Neural crest cell (in vitro differentiated cells): Measurements from ENCODE around the gene C3orf38. TPM values are rescaled to one million over a fixed set of nuclear protein-coding genes. Genes with fewer than 3 reads are reported as not detected.

ENCODE experiments used
- DNase-seq: peaks from one replicate; pipeline ENCODE4 v3.0.0; 2021; ENCODE audit warnings: low read depth, mixed read lengths, low spot score
- H3K27ac Mint-ChIP-seq: one replicate; pipeline ENCODE4 v1.8.0; 2021; ENCODE audit warnings: mild to moderate bottlenecking, mixed read lengths; ENCODE audit not compliant: unreplicated experiment
- H3K27me3 Mint-ChIP-seq: 2 replicates; pipeline ENCODE4 v1.8.0; 2021; ENCODE audit warnings: low read depth, mild to moderate bottlenecking, mixed read lengths
- H3K36me3 Mint-ChIP-seq: 2 replicates; pipeline ENCODE4 v1.8.0; 2021; ENCODE audit warnings: low read depth, mild to moderate bottlenecking, mixed read lengths
- H3K4me1 Mint-ChIP-seq: 2 replicates; pipeline ENCODE4 v1.8.0; 2021; ENCODE audit warnings: mixed read lengths
- H3K4me3 Mint-ChIP-seq: one replicate; pipeline ENCODE4 v1.8.0; 2021; ENCODE audit warnings: mild to moderate bottlenecking, mixed read lengths
- H3K9me3 Mint-ChIP-seq: 2 replicates; pipeline ENCODE4 v1.8.0; 2021; ENCODE audit warnings: mixed read lengths
- total RNA-seq: library from RNA; stranded (reverse); gene quantifications from 2 replicates; pipeline ENCODE4 v1.2.1, GENCODE V29; 2021
- TF ChIP-seq, protein P1 (sequence below): fragments of 200-600 bp; sonication (generic); conservative IDR thresholded peaks from 2 replicates; pipeline ENCODE4 v1.5.0; 2021; ENCODE audit warnings: antibody characterized with exemption, mild to moderate bottlenecking

C3orf38 gene
- total RNA-seq, 1 donor from 2014 or later: 33.4 TPM

- peaks cover 8% of the 10 kb centered on the region for H3K9me3 Mint-ChIP-seq
- H3K27ac Mint-ChIP-seq: no peak overlapping the region
- peaks cover 6% of the 10 kb centered on the region for H3K4me1 Mint-ChIP-seq
- no peak for DNase-seq
- H3K27me3 Mint-ChIP-seq: no peaks in the 10 kb centered on the region
- peaks cover 13% of the 10 kb centered on the region for H3K36me3 Mint-ChIP-seq
- H3K4me3 Mint-ChIP-seq: no peak overlapping the region
- TF ChIP-seq, protein P1, sequence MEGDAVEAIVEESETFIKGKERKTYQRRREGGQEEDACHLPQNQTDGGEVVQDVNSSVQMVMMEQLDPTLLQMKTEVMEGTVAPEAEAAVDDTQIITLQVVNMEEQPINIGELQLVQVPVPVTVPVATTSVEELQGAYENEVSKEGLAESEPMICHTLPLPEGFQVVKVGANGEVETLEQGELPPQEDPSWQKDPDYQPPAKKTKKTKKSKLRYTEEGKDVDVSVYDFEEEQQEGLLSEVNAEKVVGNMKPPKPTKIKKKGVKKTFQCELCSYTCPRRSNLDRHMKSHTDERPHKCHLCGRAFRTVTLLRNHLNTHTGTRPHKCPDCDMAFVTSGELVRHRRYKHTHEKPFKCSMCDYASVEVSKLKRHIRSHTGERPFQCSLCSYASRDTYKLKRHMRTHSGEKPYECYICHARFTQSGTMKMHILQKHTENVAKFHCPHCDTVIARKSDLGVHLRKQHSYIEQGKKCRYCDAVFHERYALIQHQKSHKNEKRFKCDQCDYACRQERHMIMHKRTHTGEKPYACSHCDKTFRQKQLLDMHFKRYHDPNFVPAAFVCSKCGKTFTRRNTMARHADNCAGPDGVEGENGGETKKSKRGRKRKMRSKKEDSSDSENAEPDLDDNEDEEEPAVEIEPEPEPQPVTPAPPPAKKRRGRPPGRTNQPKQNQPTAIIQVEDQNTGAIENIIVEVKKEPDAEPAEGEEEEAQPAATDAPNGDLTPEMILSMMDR: no peak
Observed at GRCh38 chr3:88188436-88188835, 38.7 kb downstream of the C3orf38 start.

DNA sequence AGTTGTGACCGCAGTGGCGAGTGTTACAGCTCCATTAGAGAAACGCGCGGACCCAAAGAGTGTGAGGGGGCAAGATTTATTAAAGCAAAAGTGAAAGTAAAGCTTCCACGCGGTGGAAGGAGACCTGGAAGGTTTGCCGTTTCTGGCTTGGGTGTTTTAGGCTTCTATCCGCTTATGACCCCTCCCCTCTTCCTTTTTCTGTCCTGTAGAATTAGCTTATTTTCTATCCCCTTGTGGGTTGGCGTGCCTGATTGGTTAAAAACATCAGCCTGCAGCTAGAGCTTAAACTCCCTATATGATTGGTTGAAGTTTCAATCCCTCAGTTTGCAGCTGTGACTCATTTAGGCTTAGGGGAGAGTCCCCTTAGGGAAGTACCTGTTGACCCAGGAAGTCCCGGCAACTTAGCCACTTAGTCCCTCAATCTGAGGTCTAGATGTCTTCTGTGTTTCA, 39.6 kb downstream of the C3orf38 start:
- Mint-ChIP-seq H3K9me3 (peaks cover 3% of the 10 kb centered on the region), H3K4me1 (peaks cover 6% of the 10 kb centered on the region), H3K27ac (no peak overlapping the region), H3K4me3 (no peak overlapping the region), H3K27me3 (no peaks in the 10 kb centered on the region), H3K36me3 (peaks cover 8% of the 10 kb centered on the region)
- no peak for DNase-seq
- TF ChIP-seq, protein P1: no peak

DNA sequence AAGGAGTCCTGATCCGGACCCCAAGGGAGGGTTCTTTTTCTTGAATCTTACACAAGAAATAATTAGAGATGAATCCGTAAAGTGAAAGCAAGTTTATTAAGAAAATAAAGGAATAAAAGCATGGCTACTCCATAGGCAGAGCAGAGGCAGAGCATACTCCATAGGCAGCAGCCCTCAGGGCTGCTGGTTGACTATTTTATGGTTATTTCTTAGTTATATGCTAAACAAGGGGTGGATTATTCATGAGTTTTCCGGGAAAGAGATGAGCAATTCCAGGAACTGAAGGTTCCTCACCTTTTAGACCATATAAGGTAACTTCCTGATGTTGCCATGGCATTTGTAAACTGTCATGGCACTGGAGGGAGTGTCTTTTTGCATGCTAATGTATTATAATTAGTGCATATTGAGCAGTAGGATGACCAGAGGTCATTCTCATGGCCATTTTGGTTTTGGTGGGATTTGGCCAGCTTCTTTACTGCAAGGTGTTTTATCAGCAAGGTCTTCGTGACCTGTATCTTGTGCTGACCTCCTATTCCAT, 42.2 kb downstream of the C3orf38 start:
- H3K9me3 Mint-ChIP-seq: peaks cover 3% of the 10 kb centered on the region
- TF ChIP-seq, protein P1: no peak
- H3K4me3 Mint-ChIP-seq: no peak overlapping the region
- no peak for DNase-seq
- H3K36me3 Mint-ChIP-seq: peaks cover 3% of the 10 kb centered on the region
- peaks cover 6% of the 10 kb centered on the region for H3K4me1 Mint-ChIP-seq
- H3K27ac Mint-ChIP-seq: no peak overlapping the region
- H3K27me3 Mint-ChIP-seq: no peaks in the 10 kb centered on the region

DNA sequence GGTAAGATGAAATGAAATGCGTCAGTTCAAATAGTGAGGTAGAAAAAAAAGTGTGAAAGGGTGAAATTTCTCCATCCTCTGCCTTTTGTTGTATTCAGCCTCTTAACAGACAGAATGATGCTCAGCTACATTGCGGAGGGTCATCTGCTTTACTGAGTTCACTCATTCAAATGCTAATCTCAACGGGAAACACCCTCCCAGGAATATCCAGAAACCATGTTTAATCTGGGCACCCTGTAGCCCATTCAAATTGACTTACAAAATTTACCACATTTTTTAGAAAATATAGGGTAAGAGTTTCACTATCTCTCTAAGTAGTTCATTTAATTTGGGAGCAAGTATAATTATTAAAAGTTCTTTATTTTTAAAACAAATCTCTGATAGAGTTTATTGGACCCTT, 42.9 kb downstream of the C3orf38 start:
- TF ChIP-seq, protein P1: no peak
- H3K9me3 Mint-ChIP-seq: peaks cover 3% of the 10 kb centered on the region
- H3K4me1 Mint-ChIP-seq: peaks cover 6% of the 10 kb centered on the region
- no peak for DNase-seq
- H3K27ac Mint-ChIP-seq: no peak overlapping the region
- no peaks in the 10 kb centered on the region for H3K27me3 Mint-ChIP-seq
- H3K36me3 Mint-ChIP-seq: peaks cover 3% of the 10 kb centered on the region
- H3K4me3 Mint-ChIP-seq: no peak overlapping the region

GRCh38 chr3:88195951-88196434, 46.2 kb downstream of the C3orf38 start:
- DNase-seq: no peak
- no peaks in the 10 kb centered on the region for H3K36me3 Mint-ChIP-seq
- H3K27me3 Mint-ChIP-seq: no peaks in the 10 kb centered on the region
- TF ChIP-seq, protein P1: no peak
- peaks cover 2% of the 10 kb centered on the region for H3K9me3 Mint-ChIP-seq
- no peak overlapping the region for H3K4me3 Mint-ChIP-seq
- no peaks in the 10 kb centered on the region for H3K4me1 Mint-ChIP-seq
- no peak overlapping the region for H3K27ac Mint-ChIP-seq
